HepG2 (cell line): ENCODE results near the gene PPCDC. TPM values are rescaled to one million over a fixed set of nuclear protein-coding genes. Genes with fewer than 3 reads are reported as not detected.
A peak's percentile ranks its signal among the peaks of the same experiment; 100 is the strongest.

Source experiments
- ATF7 ChIP-seq, 2 experiments: fragments of 450-650 bp in 1 of 2; sonication (generic) in 1 of 2; formaldehyde crosslinking in 1 of 2; IDR thresholded peaks; 2 replicates each; pipeline versions ENCODE4 v1.4.0 to v1.6.1; 2016 to 2020; ENCODE audit warnings: antibody characterized with exemption in 1 of 2, mild to moderate bottlenecking in 1 of 2, missing genetic modification reagents in 1 of 2
- FLYWCH1 ChIP-seq: sonication (generic); formaldehyde crosslinking; IDR thresholded peaks from 2 replicates; pipeline ENCODE4 v1.8.1; 2023; ENCODE audit warnings: mild to moderate bottlenecking, missing genetic modification reagents
- HMGA1 ChIP-seq: sonication (generic); formaldehyde crosslinking; conservative IDR thresholded peaks from 2 replicates; pipeline ENCODE4 v1.4.0; 2020; ENCODE audit warnings: missing genetic modification reagents
- KLF9 ChIP-seq: IDR thresholded peaks from 2 replicates; pipeline ENCODE4 v1.6.1; 2016; ENCODE audit warnings: low read depth
- MEIS2 ChIP-seq: sonication (generic); formaldehyde crosslinking; IDR thresholded peaks from 2 replicates; pipeline ENCODE4 v1.9.0; 2021; ENCODE audit warnings: mild to moderate bottlenecking, missing genetic modification reagents
- NFIB ChIP-seq: sonication (generic); formaldehyde crosslinking; IDR thresholded peaks from 2 replicates; pipeline ENCODE4 v1.9.0; 2021; ENCODE audit warnings: missing genetic modification reagents, mild to moderate bottlenecking, borderline replicate concordance
- PAF1 ChIP-seq: IDR thresholded peaks from 2 replicates; pipeline ENCODE4 v1.6.1; 2016; ENCODE audit warnings: missing genetic modification reagents, missing compliant biosample characterization
- WIZ ChIP-seq: sonication (generic); formaldehyde crosslinking; IDR thresholded peaks from 2 replicates; pipeline ENCODE4 v1.5.1; 2020; ENCODE audit warnings: mild to moderate bottlenecking, missing genetic modification reagents
- ZBTB42 ChIP-seq: sonication (generic); formaldehyde crosslinking; IDR thresholded peaks from 2 replicates; pipeline ENCODE4 v1.5.0; 2020; ENCODE audit warnings: mild to moderate bottlenecking, missing genetic modification reagents
- ZC3H13 ChIP-seq: sonication (generic); formaldehyde crosslinking; IDR thresholded peaks from 2 replicates; pipeline ENCODE4 v1.8.1; 2023; ENCODE audit warnings: mild to moderate bottlenecking, missing genetic modification reagents, moderate library complexity
- ZNF282 ChIP-seq: fragments of 450-650 bp; IDR thresholded peaks from 2 replicates; pipeline ENCODE4 v1.6.1; 2018; ENCODE audit not compliant: partially characterized antibody
- ZNF713 ChIP-seq: sonication (generic); formaldehyde crosslinking; IDR thresholded peaks from 2 replicates; pipeline ENCODE4 v1.4.0; 2020; ENCODE audit warnings: mild to moderate bottlenecking, missing genetic modification reagents
- ZNF841 ChIP-seq: sonication (generic); formaldehyde crosslinking; IDR thresholded peaks from 2 replicates; pipeline ENCODE4 v1.8.1; 2023; ENCODE audit warnings: missing genetic modification reagents, borderline replicate concordance
- polyA plus RNA-seq, 8 experiments: library from polyadenylated mRNA; depleted of rRNA in 3 of 8; stranded (reverse) in 7 of 8; unstranded in 1 of 8; fragments of >200 nt; fragmentation: Illumina TruSeq in 4 of 8; extraction: Trizol in 4 of 8; gene quantifications; 2 replicates each; pipeline versions ENCODE4 v1.2.1 to v1.2.3, GENCODE V29; 2011 to 2016; ENCODE audit warnings: low read depth in 4 of 8, missing spikeins in 1 of 8, mixed read lengths in 1 of 8; ENCODE audit not compliant: insufficient read depth in 1 of 8
- total RNA-seq, 5 experiments: library from RNA; depleted of rRNA; stranded (reverse); fragments of >200 nt; fragmentation: Illumina TruSeq; extraction: Trizol; gene quantifications; 2 replicates each; pipeline ENCODE4 v1.2.3, GENCODE V29; 2016; ENCODE audit warnings: low read depth in 1 of 5
- TF ChIP-seq, protein P1 (sequence below): sonication (generic); formaldehyde crosslinking; IDR thresholded peaks from 2 replicates; pipeline ENCODE4 v1.4.0; 2020; ENCODE audit warnings: missing genetic modification reagents, mild to moderate bottlenecking, borderline replicate concordance
- TF ChIP-seq, protein P2 (sequence below): sonication (generic); formaldehyde crosslinking; IDR thresholded peaks from 2 replicates; pipeline ENCODE4 v1.4.0; 2020; ENCODE audit warnings: mild to moderate bottlenecking, missing genetic modification reagents
- TF ChIP-seq, protein P3 (sequence below): sonication (generic); formaldehyde crosslinking; IDR thresholded peaks from 2 replicates; pipeline ENCODE4 v1.5.1; 2020; ENCODE audit warnings: missing genetic modification reagents, mild to moderate bottlenecking, borderline replicate concordance
- TF ChIP-seq, protein P4 (sequence below): sonication (generic); formaldehyde crosslinking; IDR thresholded peaks from 2 replicates; pipeline ENCODE4 v1.4.0; 2020; ENCODE audit warnings: mild to moderate bottlenecking, missing genetic modification reagents
- TF ChIP-seq, protein P5 (sequence below): IDR thresholded peaks from 2 replicates; pipeline ENCODE4 v1.6.1; 2016; ENCODE audit warnings: mild to moderate bottlenecking, missing biosample characterization, missing genetic modification reagents

PPCDC gene
- total and polyA plus RNA-seq, 2 of the 13 experiments (the other 11 are each of a cell fraction or from before 2014, with no cell fraction given) = 12.3 to 12.8 TPM

DNA sequence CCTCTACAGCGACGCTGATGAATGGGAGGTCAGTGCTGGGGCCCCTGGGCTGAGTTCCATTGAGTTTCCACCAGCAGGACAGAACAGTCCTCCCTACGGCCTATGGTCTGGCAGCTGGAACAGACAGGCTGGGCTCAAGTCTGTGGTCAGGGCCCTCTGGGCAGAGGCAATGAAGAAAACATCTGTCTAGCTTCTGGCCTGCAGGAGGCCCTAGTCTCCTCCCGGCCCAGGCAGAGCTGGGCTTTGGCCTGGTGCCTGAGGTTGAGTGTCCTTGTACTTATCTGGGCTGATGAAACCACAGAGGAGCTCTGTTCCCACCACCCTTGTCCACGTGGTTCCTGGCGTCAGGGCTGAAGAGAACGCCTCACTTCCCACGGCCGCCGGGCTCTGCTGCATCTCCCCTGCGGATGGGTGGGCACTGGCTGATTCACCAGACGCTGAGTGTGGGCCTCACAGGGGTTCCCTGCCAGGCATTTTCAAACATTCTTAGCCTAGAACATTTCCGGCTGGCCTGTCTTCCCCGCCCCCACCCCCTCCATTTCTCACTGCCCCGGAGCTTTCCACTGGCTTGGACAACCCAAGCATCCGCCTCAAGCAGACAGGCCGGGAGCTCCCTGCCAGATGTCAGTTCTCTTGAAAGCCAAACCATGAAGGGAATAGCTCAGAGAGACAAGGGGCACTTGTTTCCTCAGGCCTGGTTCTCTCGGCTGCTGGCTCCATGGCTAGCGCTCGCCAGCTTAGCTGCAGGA, 20.3 kb downstream of the PPCDC start (continued):
- peak; percentile 96 for TF ChIP-seq ZBTB42 (CRISPR knock-in tag)
- TF ChIP-seq, protein P1, sequence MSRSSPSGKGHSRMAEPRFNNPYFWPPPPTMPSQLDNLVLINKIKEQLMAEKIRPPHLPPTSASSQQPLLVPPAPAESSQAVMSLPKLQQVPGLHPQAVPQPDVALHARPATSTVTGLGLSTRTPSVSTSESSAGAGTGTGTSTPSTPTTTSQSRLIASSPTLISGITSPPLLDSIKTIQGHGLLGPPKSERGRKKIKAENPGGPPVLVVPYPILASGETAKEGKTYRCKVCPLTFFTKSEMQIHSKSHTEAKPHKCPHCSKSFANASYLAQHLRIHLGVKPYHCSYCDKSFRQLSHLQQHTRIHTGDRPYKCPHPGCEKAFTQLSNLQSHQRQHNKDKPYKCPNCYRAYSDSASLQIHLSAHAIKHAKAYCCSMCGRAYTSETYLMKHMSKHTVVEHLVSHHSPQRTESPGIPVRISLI = peak; percentile 39; the same call in 1 of the 2 replicates
- no peak; the same call in 1 of the 2 replicates for TF ChIP-seq ZC3H13 (CRISPR knock-in tag)
- TF ChIP-seq FLYWCH1 (CRISPR knock-in tag) = no peak
- no peak for TF ChIP-seq MEIS2 (CRISPR knock-in tag)
- TF ChIP-seq, protein P2, sequence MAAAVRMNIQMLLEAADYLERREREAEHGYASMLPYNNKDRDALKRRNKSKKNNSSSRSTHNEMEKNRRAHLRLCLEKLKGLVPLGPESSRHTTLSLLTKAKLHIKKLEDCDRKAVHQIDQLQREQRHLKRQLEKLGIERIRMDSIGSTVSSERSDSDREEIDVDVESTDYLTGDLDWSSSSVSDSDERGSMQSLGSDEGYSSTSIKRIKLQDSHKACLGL (CRISPR knock-in tag) = peak; percentile 32; the same call in 1 of the 2 replicates
- TF ChIP-seq ZNF713 (CRISPR knock-in tag) = no peak
- no peak for TF ChIP-seq HMGA1 (CRISPR knock-in tag)
- no peak for TF ChIP-seq WIZ (CRISPR knock-in tag)
- peak; percentile 28; the same call in 1 of the 2 replicates for TF ChIP-seq KLF9 (CRISPR knock-in tag)
- TF ChIP-seq, protein P3, sequence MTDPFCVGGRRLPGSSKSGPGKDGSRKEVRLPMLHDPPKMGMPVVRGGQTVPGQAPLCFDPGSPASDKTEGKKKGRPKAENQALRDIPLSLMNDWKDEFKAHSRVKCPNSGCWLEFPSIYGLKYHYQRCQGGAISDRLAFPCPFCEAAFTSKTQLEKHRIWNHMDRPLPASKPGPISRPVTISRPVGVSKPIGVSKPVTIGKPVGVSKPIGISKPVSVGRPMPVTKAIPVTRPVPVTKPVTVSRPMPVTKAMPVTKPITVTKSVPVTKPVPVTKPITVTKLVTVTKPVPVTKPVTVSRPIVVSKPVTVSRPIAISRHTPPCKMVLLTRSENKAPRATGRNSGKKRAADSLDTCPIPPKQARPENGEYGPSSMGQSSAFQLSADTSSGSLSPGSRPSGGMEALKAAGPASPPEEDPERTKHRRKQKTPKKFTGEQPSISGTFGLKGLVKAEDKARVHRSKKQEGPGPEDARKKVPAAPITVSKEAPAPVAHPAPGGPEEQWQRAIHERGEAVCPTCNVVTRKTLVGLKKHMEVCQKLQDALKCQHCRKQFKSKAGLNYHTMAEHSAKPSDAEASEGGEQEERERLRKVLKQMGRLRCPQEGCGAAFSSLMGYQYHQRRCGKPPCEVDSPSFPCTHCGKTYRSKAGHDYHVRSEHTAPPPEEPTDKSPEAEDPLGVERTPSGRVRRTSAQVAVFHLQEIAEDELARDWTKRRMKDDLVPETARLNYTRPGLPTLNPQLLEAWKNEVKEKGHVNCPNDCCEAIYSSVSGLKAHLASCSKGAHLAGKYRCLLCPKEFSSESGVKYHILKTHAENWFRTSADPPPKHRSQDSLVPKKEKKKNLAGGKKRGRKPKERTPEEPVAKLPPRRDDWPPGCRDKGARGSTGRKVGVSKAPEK (CRISPR knock-in tag) = no peak
- TF ChIP-seq, protein P4, sequence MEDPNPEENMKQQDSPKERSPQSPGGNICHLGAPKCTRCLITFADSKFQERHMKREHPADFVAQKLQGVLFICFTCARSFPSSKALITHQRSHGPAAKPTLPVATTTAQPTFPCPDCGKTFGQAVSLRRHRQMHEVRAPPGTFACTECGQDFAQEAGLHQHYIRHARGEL (CRISPR knock-in tag) = no peak
- TF ChIP-seq, protein P5, sequence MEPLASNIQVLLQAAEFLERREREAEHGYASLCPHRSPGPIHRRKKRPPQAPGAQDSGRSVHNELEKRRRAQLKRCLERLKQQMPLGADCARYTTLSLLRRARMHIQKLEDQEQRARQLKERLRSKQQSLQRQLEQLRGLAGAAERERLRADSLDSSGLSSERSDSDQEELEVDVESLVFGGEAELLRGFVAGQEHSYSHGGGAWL = peak; percentile 34; the same call in 1 of the 2 replicates
- no peak for TF ChIP-seq NFIB (CRISPR knock-in tag)
- TF ChIP-seq ZNF841 (CRISPR knock-in tag) = no peak
- TF ChIP-seq ATF7 (IDR thresholded peaks at IDR 0.05) = no peak
- no peak; the same call in 1 of the 2 replicates for TF ChIP-seq ATF7 (CRISPR knock-in tag; IDR thresholded peaks at IDR 0.05)
- no peak for TF ChIP-seq ZNF282
- TF ChIP-seq PAF1 = no peak
